Activated B cell treated with CpG ODN at 0.5 μM for 24 hours (primary cell): ENCODE measurements around the gene PDIK1L. TPM values are rescaled to one million over a fixed set of nuclear protein-coding genes. Genes with fewer than 3 reads are reported as not detected.

Source experiments
- ATAC-seq: fragments of 200-7000 bp; cut with Tn5 transposase; one replicate; pipeline ENCODE4 v1.10.0; 2021; ENCODE audit warnings: low read depth, mild to moderate bottlenecking, moderate library complexity
- CTCF ChIA-PET: fragments of 350-600 bp; sonication (Branson Sonifier 250); formaldehyde crosslinking; loops from one replicate; lab custom pipeline; 2021; ENCODE audit warnings: antibody characterized with exemption; lab: Charles Lee
- POLR2A ChIA-PET: fragments of 350-600 bp; sonication (Branson Sonifier 250); formaldehyde crosslinking; loops from one replicate; lab custom pipeline; 2021; ENCODE audit warnings: antibody characterized with exemption; lab: Charles Lee
- DNase-seq: peaks from one replicate; pipeline ENCODE4 v3.0.0; 2022
- H3K27ac Mint-ChIP-seq: one replicate; pipeline ENCODE4 v1.8.0; 2020; ENCODE audit warnings: mixed read lengths
- H3K27me3 Mint-ChIP-seq: one replicate; pipeline ENCODE4 v1.8.0; 2021; ENCODE audit warnings: mixed read lengths
- H3K36me3 Mint-ChIP-seq: one replicate; pipeline ENCODE4 v1.8.0; 2021; ENCODE audit warnings: low read depth, mixed read lengths
- H3K4me1 Mint-ChIP-seq: one replicate; pipeline ENCODE4 v1.8.0; 2021; ENCODE audit warnings: mixed read lengths
- H3K4me3 Mint-ChIP-seq: one replicate; pipeline ENCODE4 v1.8.0; 2020; ENCODE audit warnings: mild to moderate bottlenecking, mixed read lengths
- H3K9me3 Mint-ChIP-seq: one replicate; pipeline ENCODE4 v1.8.0; 2020; ENCODE audit warnings: mixed read lengths
- intact Hi-C: fragments of 100-400 bp; cut with micrococcal nuclease; formaldehyde crosslinking; loops from one replicate; pipeline ENCODE4 v1.15.1; 2024
- total RNA-seq: library from RNA; stranded (reverse); gene quantifications from 2 replicates; pipeline ENCODE4 v1.2.3, GENCODE V29; 2022
- TF ChIP-seq, protein P1 (sequence below): fragments of 200-600 bp; IDR thresholded peaks from one replicate; pipeline ENCODE4 v1.8.0; 2022; ENCODE audit warnings: antibody characterized with exemption, mild to moderate bottlenecking

PDIK1L gene
- total RNA-seq, 1 donor from 2014 or later, result 10.5 TPM

DNA sequence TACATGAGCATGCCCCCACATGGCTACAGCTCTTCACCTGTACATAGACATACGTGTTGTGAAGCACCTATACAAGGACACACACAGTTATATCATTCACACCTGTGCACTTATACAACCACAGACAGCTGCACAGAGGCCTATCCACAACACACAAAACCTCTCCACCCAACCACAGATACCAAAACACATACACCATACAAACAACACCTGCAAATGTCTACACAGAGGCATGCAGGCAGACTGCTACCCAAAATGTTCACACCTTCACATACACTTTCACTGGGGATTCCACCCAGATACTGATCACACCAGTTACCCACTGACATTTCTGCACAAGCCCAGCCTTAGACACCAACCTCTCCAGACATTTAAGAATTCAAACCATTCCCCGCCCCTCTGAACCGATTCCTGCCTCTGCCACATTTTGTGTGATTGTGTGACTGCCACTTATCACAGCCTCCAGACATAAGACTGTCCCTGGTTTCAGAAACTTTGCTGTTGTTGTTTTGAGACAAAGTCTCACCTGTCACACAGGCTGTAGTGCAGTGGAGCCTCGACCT is 55.2 kb downstream of the PDIK1L start:
- CTCF ChIA-PET, result no interaction called here
- TF ChIP-seq, protein P1, sequence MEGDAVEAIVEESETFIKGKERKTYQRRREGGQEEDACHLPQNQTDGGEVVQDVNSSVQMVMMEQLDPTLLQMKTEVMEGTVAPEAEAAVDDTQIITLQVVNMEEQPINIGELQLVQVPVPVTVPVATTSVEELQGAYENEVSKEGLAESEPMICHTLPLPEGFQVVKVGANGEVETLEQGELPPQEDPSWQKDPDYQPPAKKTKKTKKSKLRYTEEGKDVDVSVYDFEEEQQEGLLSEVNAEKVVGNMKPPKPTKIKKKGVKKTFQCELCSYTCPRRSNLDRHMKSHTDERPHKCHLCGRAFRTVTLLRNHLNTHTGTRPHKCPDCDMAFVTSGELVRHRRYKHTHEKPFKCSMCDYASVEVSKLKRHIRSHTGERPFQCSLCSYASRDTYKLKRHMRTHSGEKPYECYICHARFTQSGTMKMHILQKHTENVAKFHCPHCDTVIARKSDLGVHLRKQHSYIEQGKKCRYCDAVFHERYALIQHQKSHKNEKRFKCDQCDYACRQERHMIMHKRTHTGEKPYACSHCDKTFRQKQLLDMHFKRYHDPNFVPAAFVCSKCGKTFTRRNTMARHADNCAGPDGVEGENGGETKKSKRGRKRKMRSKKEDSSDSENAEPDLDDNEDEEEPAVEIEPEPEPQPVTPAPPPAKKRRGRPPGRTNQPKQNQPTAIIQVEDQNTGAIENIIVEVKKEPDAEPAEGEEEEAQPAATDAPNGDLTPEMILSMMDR, result no peak
- ATAC-seq (no peak), DNase-seq (no peak)
- intact Hi-C loops, result no loop called here
- Mint-ChIP-seq H3K27me3 (peaks cover 7% of the 10 kb centered on the region), H3K9me3 (no peaks in the 10 kb centered on the region), H3K36me3 (no peaks in the 10 kb centered on the region), H3K4me3 (no peak overlapping the region), H3K4me1 (peaks cover 29% of the 10 kb centered on the region), H3K27ac (no peak overlapping the region)
- POLR2A ChIA-PET, result no interaction called here

DNA sequence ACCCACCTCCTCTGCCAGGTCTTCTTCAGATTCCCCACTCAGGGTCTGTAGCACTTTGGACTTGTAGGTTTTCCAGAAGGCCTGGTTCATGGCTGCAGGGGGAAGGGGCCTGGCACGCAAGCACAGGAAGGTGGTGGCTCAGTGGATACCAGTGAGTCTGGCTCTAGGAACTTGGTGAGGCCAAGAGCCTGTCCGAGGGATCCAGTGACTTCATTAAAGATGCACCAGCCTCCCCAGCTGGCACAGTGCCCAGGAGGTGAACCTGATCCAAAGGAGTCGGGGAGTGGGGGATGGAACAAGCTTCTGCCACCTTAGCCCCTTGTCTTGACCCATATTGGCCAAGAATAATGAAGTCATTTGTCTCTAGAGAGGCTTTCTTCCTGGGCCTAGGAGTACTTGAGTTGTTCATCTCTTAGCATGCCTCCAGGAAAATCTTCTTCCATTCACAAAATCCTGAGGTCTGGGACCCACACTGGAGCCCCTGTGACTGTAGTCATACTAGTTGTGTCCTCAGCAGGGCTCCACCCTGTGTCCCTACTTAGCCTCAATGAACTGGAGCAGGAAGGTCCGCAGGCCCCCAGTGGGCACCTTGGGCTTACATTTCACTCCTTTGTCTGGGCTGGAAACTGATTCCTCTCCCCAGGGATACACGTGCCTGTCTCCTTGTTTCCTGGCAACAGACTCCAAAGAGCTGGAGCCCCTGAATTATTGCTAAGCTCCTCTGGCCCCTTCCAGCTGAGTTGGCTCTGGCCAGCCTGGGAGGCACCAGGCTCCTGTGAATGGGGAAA is 57.0 kb downstream of the PDIK1L start, which contains the start of gene C1orf232:
TSS of gene C1orf232 (minus strand) at position 554 of the 788 bp plus-strand sequence. CDS start at position 90, 464 bp downstream.
- peak within 1 kb of the TSS; percentile 84 for H3K27ac Mint-ChIP-seq
- DNase-seq, result no peak
- no peaks in the 10 kb centered on the region for H3K36me3 Mint-ChIP-seq
- H3K4me1 Mint-ChIP-seq, result peaks cover 24% of the 10 kb centered on the region
- no peak for ATAC-seq
- CTCF ChIA-PET, result interaction anchor here (1.2 to 3.1 kb wide), 8 partner anchors 11 to 249 kb away, joined by 3 to 35 read pairs (median 6); partner anchors contain the start of gene CEP85
- H3K4me3 Mint-ChIP-seq, result peak within 1 kb of the TSS; percentile 91
- TF ChIP-seq, protein P1, result no peak
- no peaks in the 10 kb centered on the region for H3K27me3 Mint-ChIP-seq
- POLR2A ChIA-PET, result no interaction called here
- intact Hi-C loops, result loop anchor here (1.0 to 2.0 kb wide), 4 partner anchors 58 to 195 kb away; partner anchors contain the start of genes CEP85 and PDIK1L
- H3K9me3 Mint-ChIP-seq, result no peaks in the 10 kb centered on the region

DNA sequence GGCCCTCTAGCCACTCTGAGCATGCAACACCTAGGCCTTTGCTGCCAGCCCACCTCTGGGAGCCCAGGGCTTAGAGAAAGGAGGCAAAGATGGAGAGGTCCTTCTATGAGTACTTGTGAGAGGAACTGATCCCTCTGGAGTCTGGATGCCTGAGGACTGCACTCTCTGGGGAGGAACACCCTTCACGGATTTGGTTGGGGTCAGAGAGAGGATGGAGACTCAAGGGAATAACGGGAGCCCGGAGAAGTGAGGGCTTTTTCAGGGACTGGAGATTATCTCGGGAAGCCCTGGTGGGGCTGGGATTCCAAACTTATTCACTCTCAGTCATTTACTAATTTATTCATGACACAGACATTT is 57.6 kb downstream of the PDIK1L start:
- no peaks in the 10 kb centered on the region for H3K9me3 Mint-ChIP-seq
- no peak for ATAC-seq
- TF ChIP-seq, protein P1, result no peak
- H3K27ac Mint-ChIP-seq, result peak overlapping the region; percentile 41
- no peaks in the 10 kb centered on the region for H3K36me3 Mint-ChIP-seq
- intact Hi-C loops, result loop anchor here (1.0 to 2.0 kb wide), 4 partner anchors 58 to 194 kb away; partner anchors contain the start of genes CEP85 and PDIK1L
- peak overlapping the region; percentile 91 for H3K4me3 Mint-ChIP-seq
- DNase-seq, result no peak
- no peaks in the 10 kb centered on the region for H3K27me3 Mint-ChIP-seq
- peaks cover 20% of the 10 kb centered on the region for H3K4me1 Mint-ChIP-seq
- ChIA-PET POLR2A (interaction anchor here (0.6 to 1.8 kb wide), 9 partner anchors 12 to 263 kb away, joined by 3 to 13 read pairs (median 4); partner anchors contain the start of genes CD52, CEP85 and DHDDS), CTCF (interaction anchor here (0.6 to 3.1 kb wide), 15 partner anchors 11 to 303 kb away, joined by 3 to 35 read pairs (median 4); partner anchors contain the start of genes CD52, CEP85 and HMGN2)

DNA sequence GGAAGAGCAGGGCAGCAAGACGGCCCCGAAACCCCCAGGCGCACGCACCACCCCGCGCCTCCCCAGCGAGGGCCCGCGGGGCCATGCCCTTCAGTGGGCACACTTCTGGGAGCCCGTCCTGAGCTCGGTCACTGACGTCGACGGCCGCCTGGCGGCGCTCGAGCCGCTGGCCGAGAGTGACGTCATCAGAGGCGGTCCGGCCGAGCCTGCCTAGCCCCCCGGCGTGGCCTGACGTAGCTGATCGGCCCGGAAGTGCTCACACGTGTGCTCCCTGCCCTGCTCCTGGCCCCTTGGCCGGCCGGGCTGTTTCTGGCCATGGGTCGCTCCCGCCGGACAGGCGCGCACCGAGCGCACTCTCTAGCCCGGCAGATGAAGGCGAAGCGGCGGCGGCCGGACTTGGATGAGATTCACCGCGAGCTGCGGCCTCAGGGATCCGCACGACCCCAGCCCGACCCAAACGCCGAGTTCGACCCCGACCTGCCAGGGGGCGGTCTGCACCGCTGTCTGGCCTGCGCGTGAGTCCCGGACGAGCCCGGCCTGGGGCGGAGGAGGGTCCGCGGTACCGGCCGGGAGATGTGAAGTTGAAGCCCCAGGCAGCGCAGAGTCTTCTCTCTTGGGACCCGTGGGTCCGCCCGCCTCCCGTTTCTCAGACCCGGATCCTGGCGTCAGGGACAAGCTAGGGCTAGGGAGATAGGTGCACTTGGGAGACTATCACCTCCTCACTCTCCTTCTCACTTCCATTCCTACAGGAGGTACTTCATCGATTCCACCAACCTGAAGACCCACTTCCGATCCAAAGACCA is 58.2 kb downstream of the PDIK1L start, which contains the start of gene ZNF593:
TSS of gene ZNF593 (plus strand) at position 240 of the 803 bp plus-strand sequence. CDS start at position 316, 76 bp downstream.
- ChIA-PET CTCF (interaction anchor here (0.6 to 3.1 kb wide), 18 partner anchors 12 to 302 kb away, joined by 3 to 35 read pairs (median 4); partner anchors contain the start of genes CD52, CEP85 and HMGN2), POLR2A (interaction anchor here (0.6 to 1.8 kb wide), 10 partner anchors 13 to 922 kb away, joined by 3 to 13 read pairs (median 4); partner anchors contain the start of genes CD52, CEP85, DHDDS and RSRP1)
- Mint-ChIP-seq H3K36me3 (no peaks in the 10 kb centered on the region), H3K4me3 (peak within 1 kb of the TSS; percentile 91), H3K4me1 (peaks cover 16% of the 10 kb centered on the region), H3K9me3 (no peaks in the 10 kb centered on the region), H3K27me3 (no peaks in the 10 kb centered on the region), H3K27ac (peak within 1 kb of the TSS; percentile 84)
- TF ChIP-seq, protein P1, result no peak
- ATAC-seq, result peak; percentile 94
- intact Hi-C loops, result loop anchor here (1.0 to 2.0 kb wide), 4 partner anchors 59 to 193 kb away; partner anchors contain the start of genes CEP85 and PDIK1L
- DNase-seq, result peak; percentile 90
